GM18520 (cell line): ENCODE data around the gene GLRX3.
"Not testable (repeated sequence)": the region's sequence is repeated elsewhere in the genome, so short reads cannot be mapped to it uniquely, and the experiment has no call there.

Source experiments
- ATAC-seq: cut with Tn5 transposase; IDR thresholded peaks from one replicate; pipeline ENCODE4 v1.9.1; 2021; ENCODE audit not compliant: unreplicated experiment

Gene GLRX3

GRCh38 chr10:130136226-130137089 lies at the start of gene GLRX3:
GLRX3 (plus strand) TSS chr10:130136391; CDS start chr10:130136421, 30 bp downstream.
- peak; percentile 71 for ATAC-seq

- ATAC-seq, result not testable (repeated sequence)
Observed at GRCh38 chr10:130090565-130090964, 45.6 kb upstream of the GLRX3 start.

GRCh38 chr10:130099344-130099743 lies 36.8 kb upstream of the GLRX3 start:
- no peak for ATAC-seq

GRCh38 chr10:130105724-130106123 lies 30.5 kb upstream of the GLRX3 start:
- no peak for ATAC-seq

GRCh38 chr10:130108146-130108545 lies 28.0 kb upstream of the GLRX3 start:
- not testable (repeated sequence) for ATAC-seq

GRCh38 chr10:130108934-130109604 lies 27.1 kb upstream of the GLRX3 start:
- ATAC-seq, result no peak

- ATAC-seq, result no peak
Observed at GRCh38 chr10:130109796-130110245, 26.4 kb upstream of the GLRX3 start.

- peak; percentile 71 for ATAC-seq
Observed at GRCh38 chr10:130110246-130111112, 25.7 kb upstream of the GLRX3 start, which contains the start of gene C10orf143. C10orf143 (minus strand) TSS chr10:130110830; CDS start chr10:130110772, 58 bp downstream.

- ATAC-seq, result peak; percentile 77
Observed at GRCh38 chr10:130111113-130111851, 24.9 kb upstream of the GLRX3 start.

- no peak for ATAC-seq
Observed at GRCh38 chr10:130111852-130112180, 24.4 kb upstream of the GLRX3 start.

- ATAC-seq, result no peak
Observed at GRCh38 chr10:130112821-130113220, 23.4 kb upstream of the GLRX3 start.

GRCh38 chr10:130116942-130117341 lies 19.2 kb upstream of the GLRX3 start:
- not testable (repeated sequence) for ATAC-seq

- not testable (repeated sequence) for ATAC-seq
Observed at GRCh38 chr10:130117535-130117934, 18.7 kb upstream of the GLRX3 start.

- no peak for ATAC-seq
Observed at GRCh38 chr10:130121486-130122079, 14.6 kb upstream of the GLRX3 start.

- peak; percentile 88 for ATAC-seq
Observed at GRCh38 chr10:130127364-130128061, 8.7 kb upstream of the GLRX3 start.

GRCh38 chr10:130128062-130128781 lies 8.0 kb upstream of the GLRX3 start:
- no peak for ATAC-seq

GRCh38 chr10:130128922-130129321 lies 7.3 kb upstream of the GLRX3 start:
- ATAC-seq, result no peak

- no peak for ATAC-seq
Observed at GRCh38 chr10:130135676-130136225, 440 bp upstream of the GLRX3 start.

- no peak for ATAC-seq
Observed at GRCh38 chr10:130137090-130137448, 878 bp downstream of the GLRX3 start.
